KBM-7 (cell line): ENCODE results near the gene FCSK.
A peak's percentile ranks its signal among the peaks of the same experiment; 100 is the strongest.

ENCODE experiments used
- DNase-seq: peaks from one replicate; pipeline ENCODE4 v3.0.0-alpha.2; 2015
- in situ Hi-C: fragments of 300-500 bp; cut with MboI; formaldehyde crosslinking; loops from 2 replicates; pipeline ENCODE4 v1.14.3; 2020; ENCODE audit warnings: low sequenced_read_pairs, low pct_unique_long_range_greater_than_20kb, mixed read lengths

The FCSK gene

GRCh38 chr16:70473446-70474319, 19.3 kb downstream of the FCSK start:
- no peak for DNase-seq
- in situ Hi-C loops, result no loop called here

- in situ Hi-C loops, result no loop called here
- no peak for DNase-seq
Measured at GRCh38 chr16:70474320-70475053, 20.1 kb downstream of the FCSK start.

GRCh38 chr16:70475054-70475871, 20.9 kb downstream of the FCSK start:
- no peak for DNase-seq
- in situ Hi-C loops, result no loop called here

GRCh38 chr16:70476272-70477020, 22.1 kb downstream of the FCSK start:
- DNase-seq, result no peak
- in situ Hi-C loops, result no loop called here

GRCh38 chr16:70478169-70478568, 23.8 kb downstream of the FCSK start:
- DNase-seq, result no peak
- in situ Hi-C loops, result no loop called here

GRCh38 chr16:70478912-70479341, 24.5 kb downstream of the FCSK start:
- no peak for DNase-seq
- in situ Hi-C loops, result no loop called here

- in situ Hi-C loops, result no loop called here
Measured at GRCh38 chr16:70480127-70481105, 26.0 kb downstream of the FCSK start.

GRCh38 chr16:70481929-70482536, 27.6 kb downstream of the FCSK start:
- in situ Hi-C loops, result no loop called here
- DNase-seq, result no peak

More at GRCh38 chr16:70480127-70481105, 26.0 kb downstream of the FCSK start:
- DNase-seq, result no peak

GRCh38 chr16:70482624-70483023, 28.2 kb downstream of the FCSK start:
- DNase-seq, result no peak
- in situ Hi-C loops, result no loop called here

GRCh38 chr16:70483426-70483825, 29.0 kb downstream of the FCSK start:
- DNase-seq, result no peak
- in situ Hi-C loops, result no loop called here

- in situ Hi-C loops, result no loop called here
Measured at GRCh38 chr16:70484867-70485266, 30.5 kb downstream of the FCSK start.

GRCh38 chr16:70490261-70490660, 35.9 kb downstream of the FCSK start:
- in situ Hi-C loops, result no loop called here
- peak; percentile 57 for DNase-seq

More at GRCh38 chr16:70484867-70485266, 30.5 kb downstream of the FCSK start:
- DNase-seq, result no peak

GRCh38 chr16:70493802-70494201, 39.4 kb downstream of the FCSK start:
- in situ Hi-C loops, result no loop called here
- no peak for DNase-seq

GRCh38 chr16:70494202-70494770, 39.9 kb downstream of the FCSK start:
- DNase-seq, result no peak
- in situ Hi-C loops, result no loop called here

GRCh38 chr16:70494777-70495176, 40.4 kb downstream of the FCSK start:
- DNase-seq, result no peak
- in situ Hi-C loops, result no loop called here

GRCh38 chr16:70495425-70496182, 41.2 kb downstream of the FCSK start:
- in situ Hi-C loops, result no loop called here
- no peak for DNase-seq
